Stimulated activated CD8-positive, alpha-beta memory T cell treated with anti-CD3 and anti-CD28 coated beads, Interleukin-12 subunit alpha, Interleukin-12 subunit beta, amount 100 ng/mL, for 4 hours (primary cell): ENCODE results near the gene C17orf50.

Source experiments
- DNase-seq: peaks from one replicate; pipeline ENCODE4 v3.0.0-alpha.2; 2020; ENCODE audit warnings: low read depth

Gene C17orf50

DNA sequence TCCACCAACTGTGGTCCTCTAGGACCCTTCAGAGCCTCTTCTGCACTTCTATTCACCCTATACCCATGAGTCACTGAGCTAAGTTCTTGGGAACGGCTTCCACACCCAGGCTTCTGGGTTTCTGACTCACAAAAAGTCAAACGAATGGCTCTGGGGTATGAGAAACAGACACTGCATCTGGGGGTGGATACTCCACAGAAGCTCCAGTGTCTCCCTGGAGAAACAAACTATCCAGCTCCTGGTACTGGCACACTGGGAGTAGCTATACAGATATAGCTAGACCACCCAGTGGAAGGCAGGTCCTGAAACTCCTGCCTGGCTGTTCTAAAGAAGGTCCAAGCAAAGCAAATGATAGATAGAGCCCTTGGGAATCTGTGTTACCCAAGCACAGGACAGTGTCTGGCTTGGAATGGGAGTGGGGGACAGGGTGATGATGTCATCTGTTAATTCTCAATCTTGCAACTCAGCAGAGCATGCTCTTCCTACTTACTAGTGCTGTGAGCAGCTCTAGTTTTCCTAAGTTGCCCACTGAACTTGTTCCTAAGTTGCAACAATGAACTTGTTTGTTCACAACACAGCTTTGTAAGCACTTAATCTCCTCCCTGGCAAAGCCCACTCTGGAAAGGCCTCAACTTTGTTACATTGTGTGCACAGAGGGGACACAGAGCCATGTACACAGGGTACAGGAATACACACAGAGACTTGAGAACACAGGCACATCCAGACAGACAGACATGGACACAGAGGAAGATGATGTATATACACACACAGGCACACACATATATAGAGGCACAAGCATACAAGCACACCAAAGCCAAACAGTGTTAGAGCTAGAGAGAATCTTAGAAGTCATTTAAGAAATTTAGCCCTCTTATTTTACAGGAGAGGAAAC lies 28.0 kb downstream of the C17orf50 start:
- DNase-seq, result no peak

- DNase-seq, result no peak
These were observed 30.2 kb downstream of the C17orf50 start for GRCh38 chr17:35790841-35791240.

DNA sequence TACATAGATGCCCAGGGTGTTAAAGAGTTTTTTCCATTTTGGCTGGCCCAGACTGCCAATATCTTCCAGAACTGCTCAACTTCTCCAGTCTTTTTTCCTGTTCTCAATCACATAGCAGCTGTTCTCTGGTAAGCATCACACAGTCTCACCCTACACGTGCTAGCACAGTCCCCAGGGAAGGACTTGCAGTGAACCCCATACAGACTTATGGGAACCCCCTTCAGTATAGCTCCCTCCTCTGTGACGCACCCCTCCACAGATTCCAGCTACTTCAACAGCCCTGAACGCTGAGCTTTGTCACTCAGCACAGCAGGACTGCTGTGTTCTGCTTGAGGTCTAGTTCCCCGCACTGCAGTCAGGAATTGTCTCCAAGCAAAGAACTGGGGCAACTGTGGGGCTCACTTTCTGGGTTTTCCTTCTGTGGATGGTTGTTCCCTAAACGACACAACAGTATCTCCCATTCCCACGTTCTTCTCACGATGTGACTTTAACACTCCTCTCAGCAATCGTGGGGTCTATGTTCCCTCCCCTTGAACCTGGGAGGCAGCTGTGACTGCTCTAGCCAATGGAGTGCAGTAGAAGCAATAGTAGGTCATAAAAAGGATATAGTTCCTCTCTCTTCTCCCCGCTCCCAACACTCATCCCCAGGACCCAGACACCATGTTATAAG lies 31.1 kb downstream of the C17orf50 start:
- no peak for DNase-seq

GRCh38 chr17:35793257-35793656 lies 32.6 kb downstream of the C17orf50 start:
- DNase-seq, result no peak

- peak; percentile 32 for DNase-seq
These were observed 34.6 kb downstream of the C17orf50 start, which contains the start of gene MMP28 for GRCh38 chr17:35795007-35795870. Gene MMP28, minus strand, starts transcription at chr17:35795641. Its CDS starts 264 bp downstream, at chr17:35795377.

GRCh38 chr17:35795871-35796265 lies 35.2 kb downstream of the C17orf50 start:
- no peak for DNase-seq

- DNase-seq, result no peak
These were observed 36.3 kb downstream of the C17orf50 start for GRCh38 chr17:35796942-35797341.

DNA sequence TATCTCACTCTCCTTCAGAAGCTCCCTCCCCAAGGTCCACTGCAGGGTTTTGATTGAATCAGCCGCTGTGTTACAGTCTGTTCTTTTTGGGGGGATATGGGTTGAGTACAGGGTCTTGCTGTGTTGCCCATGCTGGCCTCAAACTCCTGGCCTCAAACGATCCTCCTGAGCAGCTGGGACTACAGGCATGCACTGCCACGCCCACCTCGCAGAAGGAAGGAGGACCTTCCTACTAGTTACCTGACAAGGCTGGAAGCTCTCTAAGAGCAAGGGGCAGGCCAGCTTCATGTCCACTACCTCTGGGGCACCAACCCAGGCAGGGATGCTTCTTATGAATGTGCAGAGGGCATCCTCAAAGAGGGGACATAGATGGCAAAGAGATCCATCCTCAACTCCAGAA lies 36.7 kb downstream of the C17orf50 start:
- no peak for DNase-seq

GRCh38 chr17:35797918-35798317 lies 37.2 kb downstream of the C17orf50 start:
- DNase-seq, result no peak

GRCh38 chr17:35799942-35800341 lies 39.3 kb downstream of the C17orf50 start:
- DNase-seq, result no peak

DNA sequence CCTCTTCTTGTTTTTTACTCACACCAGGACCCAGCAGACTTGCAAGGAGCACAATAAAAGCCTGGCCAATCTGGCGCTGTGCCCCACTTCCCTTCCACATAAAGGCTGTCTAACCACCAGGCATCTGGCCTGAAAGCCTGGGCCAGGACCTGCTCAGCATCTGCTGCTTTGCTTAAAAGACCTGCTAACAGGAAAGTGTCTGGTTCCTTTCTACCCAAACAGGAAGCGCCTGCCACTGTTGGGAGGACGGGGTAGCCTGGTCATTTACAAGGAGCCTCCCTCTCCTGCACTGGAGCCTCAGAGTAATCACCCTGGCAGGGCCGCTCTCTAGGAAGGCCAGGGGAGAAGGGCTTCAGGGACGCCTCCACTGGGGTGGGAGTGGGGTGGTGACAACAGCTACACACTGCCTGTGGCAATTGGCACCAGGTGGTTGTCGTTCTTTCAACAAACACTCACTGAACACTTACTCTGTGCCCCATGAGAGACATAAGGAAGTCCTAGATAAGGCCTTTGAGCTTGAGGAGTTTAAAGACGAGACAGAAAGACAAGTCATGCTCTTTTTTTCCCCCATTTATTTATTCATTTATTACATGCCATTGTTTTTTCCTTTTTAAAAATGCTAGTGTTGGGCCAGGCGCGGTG lies 41.0 kb downstream of the C17orf50 start:
- no peak for DNase-seq

DNA sequence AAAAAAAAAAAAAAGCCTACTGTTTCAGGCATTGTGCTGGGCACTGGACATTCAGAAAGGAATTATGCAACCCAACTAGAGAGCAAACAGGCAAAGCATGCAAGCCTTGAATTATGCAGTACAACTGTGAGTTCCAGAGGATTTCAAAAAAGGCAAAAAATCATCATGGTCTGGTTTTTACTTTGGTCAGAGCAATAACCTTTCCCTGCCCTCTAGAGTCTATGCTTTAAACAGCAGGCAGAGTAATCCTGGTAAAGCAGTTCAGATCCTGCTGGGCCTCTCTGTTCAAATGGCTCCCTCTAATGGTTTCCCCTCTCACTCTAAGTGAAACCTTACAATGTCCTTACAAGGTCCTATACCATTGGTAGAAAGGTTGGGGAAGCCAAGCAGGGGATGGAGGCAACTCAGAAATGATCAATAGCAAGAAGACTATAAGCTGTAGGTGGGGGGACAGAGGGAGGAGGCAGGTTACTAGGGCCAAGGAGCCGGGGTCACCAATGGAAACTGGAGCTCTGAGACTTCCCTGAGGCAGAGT lies 44.0 kb downstream of the C17orf50 start:
- no peak for DNase-seq

DNA sequence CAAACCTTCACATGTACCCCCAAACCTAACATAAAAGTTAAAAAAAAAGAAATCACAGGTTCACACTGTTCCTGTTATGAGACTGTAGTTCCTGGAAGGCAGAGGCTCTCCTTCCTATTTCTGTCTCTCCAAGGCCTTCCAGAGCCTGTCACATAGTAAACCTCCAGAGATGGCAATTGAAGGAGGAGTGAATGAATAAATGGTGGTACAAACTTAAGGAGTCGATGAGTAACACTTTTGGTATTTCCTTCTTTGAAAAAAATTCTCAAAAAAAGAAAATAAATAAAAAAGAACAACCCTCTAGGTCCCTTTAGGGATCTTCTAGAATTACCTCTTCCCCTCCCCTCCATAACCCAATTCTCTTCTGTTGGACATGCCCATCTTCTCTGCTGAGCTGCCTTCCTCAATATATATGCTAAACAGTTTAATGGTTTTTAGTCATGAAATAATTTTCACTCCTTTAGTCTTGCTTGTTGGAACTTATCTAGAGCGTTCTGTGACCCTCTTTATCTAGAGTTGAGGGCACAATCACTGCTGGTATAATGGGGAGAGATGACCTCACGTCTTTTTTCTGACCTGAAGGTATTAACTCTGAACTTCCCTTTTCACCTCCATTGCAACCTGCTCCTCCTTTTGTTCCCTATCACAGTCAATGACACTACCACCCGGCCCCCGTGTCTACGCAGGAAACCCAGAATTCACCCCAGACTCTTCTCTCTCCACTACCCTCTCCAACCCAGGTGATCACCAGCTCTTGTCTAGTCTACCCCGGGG lies 46.9 kb downstream of the C17orf50 start:
- DNase-seq, result no peak

GRCh38 chr17:35808240-35808961 lies 47.7 kb downstream of the C17orf50 start:
- no peak for DNase-seq

DNA sequence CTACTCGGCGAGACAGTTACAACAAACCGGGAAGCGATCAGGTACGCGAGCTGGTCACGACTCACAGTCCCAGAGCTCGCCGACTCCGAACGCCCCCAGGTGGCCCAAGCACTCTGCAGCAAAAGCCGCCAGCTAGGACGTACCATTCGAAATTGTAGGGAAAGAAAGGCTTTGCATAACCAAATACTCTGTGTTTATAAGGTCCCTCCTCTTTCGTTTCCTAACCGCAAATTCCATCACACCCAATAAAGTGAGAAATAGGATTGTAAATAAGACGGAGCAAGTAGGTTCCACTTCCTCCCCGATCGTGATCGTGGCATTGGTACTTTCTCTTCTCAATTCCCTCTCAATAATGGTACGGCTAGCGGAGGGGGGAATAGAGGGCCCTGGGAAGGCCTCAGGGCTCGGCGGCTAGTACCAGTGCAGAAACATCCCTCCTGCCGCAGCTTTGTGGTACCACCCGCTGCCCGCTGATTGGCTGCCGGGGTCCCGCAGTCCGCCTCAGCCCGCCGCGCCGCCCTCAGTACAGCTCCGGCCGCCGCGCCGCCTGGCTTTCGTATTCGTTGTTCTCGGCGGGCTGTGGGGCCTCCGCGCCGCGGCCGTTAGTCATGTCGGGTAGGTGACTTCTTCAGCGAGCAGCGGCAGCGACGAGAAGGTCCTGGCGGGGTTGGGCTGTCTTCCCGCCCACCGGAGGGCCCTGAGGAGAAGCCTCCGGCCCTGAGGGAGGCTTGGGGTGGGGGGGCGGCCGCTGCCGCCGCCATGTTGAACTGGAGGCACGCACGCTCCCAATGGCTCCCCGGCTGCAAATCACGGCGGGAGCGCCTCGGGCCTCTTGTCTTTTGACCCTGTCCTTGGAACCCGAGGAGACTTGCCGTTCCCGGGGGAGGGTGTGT lies 48.5 kb downstream of the C17orf50 start, which contains the start of gene TAF15:
TSS of gene TAF15 (plus strand) at position 523 of the 893 bp plus-strand sequence. CDS start at position 609, 86 bp downstream.
- DNase-seq, result peak; percentile 94

GRCh38 chr17:35809855-35810461 lies 49.3 kb downstream of the C17orf50 start:
- DNase-seq, result no peak

DNA sequence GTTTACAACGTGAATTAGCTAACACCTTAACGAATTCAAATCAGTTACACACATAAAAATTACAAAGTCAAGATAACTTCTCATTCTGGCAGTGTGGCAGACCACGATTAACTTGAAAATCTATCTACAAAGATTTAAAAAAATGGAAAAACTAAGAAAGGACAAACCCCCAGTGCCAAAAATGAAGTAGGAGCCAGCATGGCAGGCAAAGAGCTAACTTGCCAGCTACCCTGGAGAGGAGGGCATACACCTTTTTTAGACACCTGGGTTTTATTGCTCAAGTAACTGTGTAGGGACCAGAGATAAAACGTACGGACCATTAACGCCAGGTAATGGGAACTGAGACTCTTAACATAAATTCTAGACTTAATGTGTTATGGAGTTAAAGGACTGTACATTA lies 51.1 kb downstream of the C17orf50 start:
- DNase-seq, result no peak

DNA sequence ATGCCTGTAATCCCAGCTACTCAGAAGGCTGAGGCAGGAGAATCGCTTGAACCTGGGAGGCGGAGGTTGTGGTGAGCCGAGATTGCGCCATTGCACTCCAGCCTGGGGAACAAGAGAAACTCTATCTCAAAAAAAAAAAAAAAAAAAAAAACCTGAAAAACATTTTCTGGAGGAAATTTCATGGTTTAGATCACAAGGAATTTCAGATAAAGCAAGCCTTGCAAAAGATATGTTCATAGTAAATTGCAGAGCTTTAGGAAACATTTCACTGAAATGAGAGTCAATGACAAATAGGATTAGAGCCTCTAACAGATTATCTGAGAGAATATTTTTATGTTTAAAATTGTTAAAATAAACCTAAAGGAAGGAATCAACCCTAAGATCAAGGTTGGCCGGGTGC lies 51.8 kb downstream of the C17orf50 start:
- no peak for DNase-seq
